WTC11 (cell line): ENCODE data around the gene COL4A5. TPM values are rescaled to one million over a fixed set of nuclear protein-coding genes. Genes with fewer than 3 reads are reported as not detected.
A peak's percentile ranks its signal among the peaks of the same experiment; 100 is the strongest.

Source experiments
- ATAC-seq: fragments of 200-7000 bp; cut with Tn5 transposase; 2 replicates; pipeline ENCODE4 v1.10.0; 2021; ENCODE audit warnings: mild to moderate bottlenecking, moderate library complexity
- CTCF ChIA-PET: fragments of 300-600 bp; sonication (Branson Sonifier 250); formaldehyde crosslinking; loops from one replicate; lab custom pipeline; 2021; ENCODE audit warnings: antibody characterized with exemption; lab: Charles Lee
- POLR2A ChIA-PET: fragments of 350-600 bp; sonication (Branson Sonifier 250); formaldehyde crosslinking; loops from one replicate; lab custom pipeline; 2021; ENCODE audit warnings: antibody characterized with exemption; lab: Charles Lee
- DNase-seq: peaks from one replicate; pipeline ENCODE4 v3.0.0; 2021; ENCODE audit warnings: low spot score
- H3K27ac Mint-ChIP-seq: 2 replicates; pipeline ENCODE4 v1.8.0; 2021; ENCODE audit warnings: mixed read lengths
- H3K27me3 Mint-ChIP-seq: 2 replicates; pipeline ENCODE4 v1.8.0; 2021; ENCODE audit warnings: low read depth, mild to moderate bottlenecking, moderate library complexity, mixed read lengths
- H3K36me3 Mint-ChIP-seq: 2 replicates; pipeline ENCODE4 v1.8.0; 2021; ENCODE audit warnings: mixed read lengths
- H3K4me1 Mint-ChIP-seq: 2 replicates; pipeline ENCODE4 v1.8.0; 2022; ENCODE audit warnings: mixed read lengths
- H3K4me3 Mint-ChIP-seq: 2 replicates; pipeline ENCODE4 v1.8.0; 2021; ENCODE audit warnings: mild to moderate bottlenecking, moderate library complexity, mixed read lengths
- H3K9me3 Mint-ChIP-seq: 2 replicates; pipeline ENCODE4 v1.8.0; 2021; ENCODE audit warnings: mixed read lengths
- ATF2 ChIP-seq: sonication (generic); formaldehyde crosslinking; IDR thresholded peaks from 2 replicates; pipeline ENCODE4 v1.8.1; 2022; ENCODE audit warnings: low read depth, missing genetic modification reagents, borderline replicate concordance
- ATF3 ChIP-seq: sonication (generic); formaldehyde crosslinking; conservative IDR thresholded peaks from 2 replicates; pipeline ENCODE4 v1.8.1; 2022; ENCODE audit warnings: mild to moderate bottlenecking, missing genetic modification reagents
- CBFB ChIP-seq: sonication (generic); formaldehyde crosslinking; IDR thresholded peaks from 2 replicates; pipeline ENCODE4 v1.8.1; 2022; ENCODE audit warnings: mild to moderate bottlenecking, low read depth, missing genetic modification reagents
- CREB1 ChIP-seq: sonication (generic); formaldehyde crosslinking; IDR thresholded peaks from 2 replicates; pipeline ENCODE4 v1.8.0; 2023; ENCODE audit warnings: mild to moderate bottlenecking, missing genetic modification reagents
- CREM ChIP-seq: sonication (generic); formaldehyde crosslinking; IDR thresholded peaks from 2 replicates; pipeline ENCODE4 v1.8.1; 2022; ENCODE audit warnings: mild to moderate bottlenecking, missing genetic modification reagents, moderate library complexity
- ELF4 ChIP-seq: sonication (generic); formaldehyde crosslinking; IDR thresholded peaks from 2 replicates; pipeline ENCODE4 v1.8.1; 2022; ENCODE audit warnings: low read depth, mild to moderate bottlenecking, moderate library complexity, missing genetic modification reagents
- ESRRA ChIP-seq: sonication (generic); formaldehyde crosslinking; IDR thresholded peaks from 2 replicates; pipeline ENCODE4 v1.8.1; 2022; ENCODE audit warnings: mild to moderate bottlenecking, missing genetic modification reagents, borderline replicate concordance
- FOXP1 ChIP-seq: sonication (generic); formaldehyde crosslinking; IDR thresholded peaks from 2 replicates; pipeline ENCODE4 v1.8.0; 2022; ENCODE audit warnings: missing genetic modification reagents, mild to moderate bottlenecking, moderate library complexity, borderline replicate concordance
- IRF1 ChIP-seq: sonication (generic); formaldehyde crosslinking; IDR thresholded peaks from 2 replicates; pipeline ENCODE4 v1.8.0; 2023; ENCODE audit warnings: missing genetic modification reagents
- MXD4 ChIP-seq: fragments of 250-450 bp; sonication (Bioruptor Pico); IDR thresholded peaks from 2 replicates; pipeline ENCODE4 v1.8.0; 2021; ENCODE audit warnings: mild to moderate bottlenecking, moderate library complexity, borderline replicate concordance
- PRDM15 ChIP-seq: sonication (generic); formaldehyde crosslinking; IDR thresholded peaks from 2 replicates; pipeline ENCODE4 v1.8.0; 2022; ENCODE audit warnings: missing genetic modification reagents
- RELA ChIP-seq: sonication (generic); formaldehyde crosslinking; IDR thresholded peaks from 2 replicates; pipeline ENCODE4 v1.8.1; 2022; ENCODE audit warnings: missing genetic modification reagents, mild to moderate bottlenecking, borderline replicate concordance
- SMAD3 ChIP-seq: sonication (generic); formaldehyde crosslinking; IDR thresholded peaks from 2 replicates; pipeline ENCODE4 v1.8.0; 2022; ENCODE audit warnings: missing genetic modification reagents, mild to moderate bottlenecking, borderline replicate concordance
- SOX15 ChIP-seq: fragments of 250-450 bp; sonication (Bioruptor Pico); IDR thresholded peaks from 2 replicates; pipeline ENCODE4 v1.9.0; 2021; ENCODE audit warnings: mild to moderate bottlenecking
- TCF7 ChIP-seq: sonication (generic); formaldehyde crosslinking; IDR thresholded peaks from 2 replicates; pipeline ENCODE4 v1.8.0; 2022; ENCODE audit warnings: mild to moderate bottlenecking, low read depth, missing genetic modification reagents, moderate library complexity
- TP53 ChIP-seq: sonication (generic); formaldehyde crosslinking; IDR thresholded peaks from 2 replicates; pipeline ENCODE4 v1.8.1; 2023; ENCODE audit warnings: mild to moderate bottlenecking, missing genetic modification reagents
- ZNF121 ChIP-seq: sonication (generic); formaldehyde crosslinking; IDR thresholded peaks from 2 replicates; pipeline ENCODE4 v1.8.0; 2023; ENCODE audit warnings: missing genetic modification reagents
- ZNF263 ChIP-seq: sonication (generic); formaldehyde crosslinking; IDR thresholded peaks from 2 replicates; pipeline ENCODE4 v1.8.1; 2022; ENCODE audit warnings: low read depth, mild to moderate bottlenecking, moderate library complexity, missing genetic modification reagents
- ZNF317 ChIP-seq: sonication (generic); formaldehyde crosslinking; IDR thresholded peaks from 2 replicates; pipeline ENCODE4 v1.8.1; 2023; ENCODE audit warnings: low read depth, mild to moderate bottlenecking, moderate library complexity, missing genetic modification reagents, borderline replicate concordance
- ZNF416 ChIP-seq: fragments of 250-450 bp; sonication (Bioruptor Pico); IDR thresholded peaks from 2 replicates; pipeline ENCODE4 v1.9.0; 2021; ENCODE audit warnings: mild to moderate bottlenecking, inconsistent platforms
- ZNF423 ChIP-seq: fragments of 250-450 bp; sonication (Bioruptor Pico); IDR thresholded peaks from 2 replicates; pipeline ENCODE4 v2.1.2; 2022; ENCODE audit warnings: mild to moderate bottlenecking, moderate library complexity
- ZSCAN18 ChIP-seq: fragments of 250-450 bp; sonication (Bioruptor Pico); IDR thresholded peaks from 2 replicates; pipeline ENCODE4 v2.1.2; 2022; ENCODE audit warnings: mild to moderate bottlenecking, moderate library complexity
- total RNA-seq: library from RNA; stranded (reverse); gene quantifications from 3 replicates; pipeline ENCODE4 v1.2.3, GENCODE V29; 2021

Gene COL4A5
- total RNA-seq, 1 experiment from 2014 or later = 30.7 TPM

GRCh38 chrX:108704839-108705238 lies 265.2 kb downstream of the COL4A5 start (continued):
- no peak for TF ChIP-seq ELF4 (CRISPR knock-in tag)
- no peak for TF ChIP-seq MXD4 (CRISPR knock-in tag)
- no peak for TF ChIP-seq ZNF317 (CRISPR knock-in tag)
- TF ChIP-seq CREM = no peak
- no peak for TF ChIP-seq ZNF416 (CRISPR knock-in tag)
- TF ChIP-seq ZNF423 = no peak
- TF ChIP-seq TP53 (CRISPR knock-in tag) = no peak

GRCh38 chrX:108712886-108713285 lies 273.2 kb downstream of the COL4A5 start:
- peaks cover 6% of the 10 kb centered on the region; the same call in 1 of the 2 replicates for H3K36me3 Mint-ChIP-seq
- H3K9me3 Mint-ChIP-seq = peaks cover 25% of the 10 kb centered on the region
- no peak for DNase-seq
- TF ChIP-seq IRF1 (CRISPR knock-in tag) (no peak), CBFB (CRISPR knock-in tag) (no peak), PRDM15 (no peak), TCF7 (CRISPR knock-in tag) (no peak), ESRRA (CRISPR knock-in tag) (no peak), ZNF263 (CRISPR knock-in tag) (no peak), SOX15 (no peak), ATF3 (CRISPR knock-in tag) (no peak), FOXP1 (no peak), SMAD3 (no peak), ZNF317 (CRISPR knock-in tag) (no peak), ATF2 (no peak), ZNF121 (CRISPR knock-in tag) (no peak), CREB1 (CRISPR knock-in tag) (no peak)
- POLR2A ChIA-PET = no interaction called here
- H3K4me1 Mint-ChIP-seq = peaks cover 6% of the 10 kb centered on the region
- ATAC-seq = peak; percentile 38; the same call in 1 of the 2 replicates
- H3K27me3 Mint-ChIP-seq = no peaks in the 10 kb centered on the region
- no peak overlapping the region for H3K4me3 Mint-ChIP-seq
- H3K27ac Mint-ChIP-seq = no peak overlapping the region
- CTCF ChIA-PET = interaction anchor here (1.0 to 1.4 kb wide), 2 partner anchors 13 to 513 kb away, joined by 3 to 5 read pairs; no protein-coding TSS in a partner anchor

GRCh38 chrX:108722561-108722960 lies 282.9 kb downstream of the COL4A5 start:
- no peaks in the 10 kb centered on the region for H3K27me3 Mint-ChIP-seq
- ATAC-seq (no peak), DNase-seq (no peak)
- CTCF ChIA-PET = no interaction called here
- H3K9me3 Mint-ChIP-seq = no peaks in the 10 kb centered on the region
- H3K36me3 Mint-ChIP-seq = peaks cover 6% of the 10 kb centered on the region
- POLR2A ChIA-PET = no interaction called here
- peaks cover 42% of the 10 kb centered on the region for H3K4me1 Mint-ChIP-seq
- no peak overlapping the region for H3K27ac Mint-ChIP-seq
- H3K4me3 Mint-ChIP-seq = no peak overlapping the region
- TF ChIP-seq ZSCAN18 (no peak), RELA (CRISPR knock-in tag) (no peak), PRDM15 (no peak), ATF2 (no peak)
